Upper lobe of left lung (tissue), 6 donors: ENCODE measurements around the gene WDR48. TPM values are rescaled to one million over a fixed set of nuclear protein-coding genes. Genes with fewer than 3 reads are reported as not detected.

Source experiments
- ATAC-seq, 2 donors: fragments of 200-7000 bp; cut with Tn5 transposase; one replicate each; pipeline ENCODE4 v1.9.1; 2022; ENCODE audit warnings: mild to moderate bottlenecking in 2 of 2, moderate library complexity in 2 of 2; ENCODE audit not compliant: low FRiP score in 2 of 2
- DNase-seq, 2 donors: peaks; one replicate each; pipeline ENCODE4 v3.0.0-alpha.2; 2019 to 2020
- H3K27ac ChIP-seq, 4 donors: fragments of 200-600 bp; sonication (generic); one replicate each; pipeline ENCODE4 v1.5.1; 2016 to 2019
- H3K27me3 ChIP-seq, 4 donors: fragments of 200-600 bp; sonication (generic); one replicate each; pipeline ENCODE4 v1.5.1; 2017 to 2019
- H3K36me3 ChIP-seq, 4 donors: fragments of 200-600 bp; sonication (generic); one replicate each; pipeline ENCODE4 v1.5.1; 2016 to 2019
- H3K4me1 ChIP-seq, 4 donors: fragments of 200-600 bp; sonication (generic); one replicate each; pipeline ENCODE4 v1.5.1; 2018 to 2019
- H3K4me3 ChIP-seq, 4 donors: fragments of 200-600 bp; sonication (generic); one replicate each; pipeline ENCODE4 v1.5.1; 2017 to 2019; ENCODE audit warnings: mild to moderate bottlenecking in 2 of 4, moderate library complexity in 1 of 4
- H3K9me3 ChIP-seq, 4 donors: fragments of 200-600 bp; sonication (generic); one replicate each; pipeline ENCODE4 v1.5.1; 2018 to 2019
- EP300 ChIP-seq, 4 donors: sonication (generic); formaldehyde crosslinking; IDR thresholded peaks; one replicate each; pipeline ENCODE4 v1.5.1; 2017; ENCODE audit warnings: antibody characterized with exemption in 4 of 4, control low read depth in 2 of 4
- POLR2A ChIP-seq, 4 donors: fragments of 450-650 bp; IDR thresholded peaks; one replicate each; pipeline ENCODE4 v1.5.1; 2016 to 2017; ENCODE audit warnings: antibody characterized with exemption in 4 of 4, mild to moderate bottlenecking in 2 of 4
- POLR2AphosphoS5 ChIP-seq, 2 donors: sonication (generic); formaldehyde crosslinking; IDR thresholded peaks; one replicate each; pipeline ENCODE4 v1.5.1; 2017; ENCODE audit warnings: antibody characterized with exemption in 2 of 2
- WGBS, 2 donors: methylation state at CpG; one replicate each; pipeline ENCODE4 v1.1.5; 2017 to 2018; 5-methylcytosine and 5-hydroxymethylcytosine counted together
- total RNA-seq, 6 donors: library from RNA; depleted of rRNA in 4 of 6; stranded (reverse); fragments of >200 nt in 4 of 6; gene quantifications; one replicate each; pipeline versions ENCODE4 v1.1.0 to v1.2.1, GENCODE V29; 2016 to 2021
- TF ChIP-seq, protein P1 (sequence below), 6 experiments: fragments of 450-650 bp in 4 of 6; fragments of 200-600 bp in 2 of 6; sonication (generic) in 2 of 6; IDR thresholded peaks; one replicate each; pipeline ENCODE4 v1.5.1; 2016 to 2019; ENCODE audit warnings: antibody characterized with exemption in 6 of 6
- donor health status: DM: no; HTN: no; CAD: no; lungs with moderate emphysema.
- donor health status: DM: no; HTN: yes; CAD: no; lungs with severe emphysema.

WDR48 gene
- total RNA-seq, 6 donors from 2014 or later: 9.7 to 30.2 (median 25.5) TPM

GRCh38 chr3:39142067-39142466 is 90.3 kb downstream of the WDR48 start:
- DNase-seq: no peak
- peak; percentile 55 to 62 for TF ChIP-seq POLR2AphosphoS5 (IDR thresholded peaks at IDR 0.05)
- no peak for TF ChIP-seq EP300 (IDR thresholded peaks at IDR 0.05)
- TF ChIP-seq, protein P1, sequence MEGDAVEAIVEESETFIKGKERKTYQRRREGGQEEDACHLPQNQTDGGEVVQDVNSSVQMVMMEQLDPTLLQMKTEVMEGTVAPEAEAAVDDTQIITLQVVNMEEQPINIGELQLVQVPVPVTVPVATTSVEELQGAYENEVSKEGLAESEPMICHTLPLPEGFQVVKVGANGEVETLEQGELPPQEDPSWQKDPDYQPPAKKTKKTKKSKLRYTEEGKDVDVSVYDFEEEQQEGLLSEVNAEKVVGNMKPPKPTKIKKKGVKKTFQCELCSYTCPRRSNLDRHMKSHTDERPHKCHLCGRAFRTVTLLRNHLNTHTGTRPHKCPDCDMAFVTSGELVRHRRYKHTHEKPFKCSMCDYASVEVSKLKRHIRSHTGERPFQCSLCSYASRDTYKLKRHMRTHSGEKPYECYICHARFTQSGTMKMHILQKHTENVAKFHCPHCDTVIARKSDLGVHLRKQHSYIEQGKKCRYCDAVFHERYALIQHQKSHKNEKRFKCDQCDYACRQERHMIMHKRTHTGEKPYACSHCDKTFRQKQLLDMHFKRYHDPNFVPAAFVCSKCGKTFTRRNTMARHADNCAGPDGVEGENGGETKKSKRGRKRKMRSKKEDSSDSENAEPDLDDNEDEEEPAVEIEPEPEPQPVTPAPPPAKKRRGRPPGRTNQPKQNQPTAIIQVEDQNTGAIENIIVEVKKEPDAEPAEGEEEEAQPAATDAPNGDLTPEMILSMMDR (IDR thresholded peaks at IDR 0.05): no peak
- TF ChIP-seq POLR2A (IDR thresholded peaks at IDR 0.05): peak in 1 of 4 donors; percentile 11
- H3K4me3 ChIP-seq: peak overlapping the region in 1 of 4 donors; percentile 10

GRCh38 chr3:39143051-39143885 is 91.5 kb downstream of the WDR48 start:
- TF ChIP-seq, protein P1 (IDR thresholded peaks at IDR 0.05): no peak
- no peak for TF ChIP-seq POLR2A (IDR thresholded peaks at IDR 0.05)
- no peak for TF ChIP-seq EP300 (IDR thresholded peaks at IDR 0.05)
- no peak for TF ChIP-seq POLR2AphosphoS5 (IDR thresholded peaks at IDR 0.05)
- Histone ChIP-seq H3K9me3 (no peaks in the 10 kb centered on the region), H3K27me3 (no peaks in the 10 kb centered on the region), H3K4me3 (peak overlapping the region in 1 of 4 donors; percentile 14), H3K27ac (peak overlapping the region; percentile 32 to 82 (median 70)), H3K36me3 (peaks cover 24 to 92% (median 64%) of the 10 kb centered on the region in 4 donors), H3K4me1 (peaks cover 76 to 87% (median 86%) of the 10 kb centered on the region in 4 donors)
- ATAC-seq (no peak), DNase-seq (peak in 1 of 2 donors; percentile 66)
- WGBS, 2 donors: 75 to 83% methylated on average over 9 to 10 of the region's 14 CpGs

More at GRCh38 chr3:39142067-39142466, 90.3 kb downstream of the WDR48 start:
- Histone ChIP-seq H3K36me3 (peaks cover 24 to 97% (median 65%) of the 10 kb centered on the region in 4 donors), H3K9me3 (no peaks in the 10 kb centered on the region), H3K27me3 (no peaks in the 10 kb centered on the region), H3K27ac (peak overlapping the region; percentile 66 to 87 (median 78)), H3K4me1 (peaks cover 65 to 83% (median 80%) of the 10 kb centered on the region in 4 donors)
- peak in 1 of 2 donors; percentile 0 for ATAC-seq
- 47 to 53% methylated on average over 5 of the region's 5 CpGs for WGBS, 2 donors

DNA sequence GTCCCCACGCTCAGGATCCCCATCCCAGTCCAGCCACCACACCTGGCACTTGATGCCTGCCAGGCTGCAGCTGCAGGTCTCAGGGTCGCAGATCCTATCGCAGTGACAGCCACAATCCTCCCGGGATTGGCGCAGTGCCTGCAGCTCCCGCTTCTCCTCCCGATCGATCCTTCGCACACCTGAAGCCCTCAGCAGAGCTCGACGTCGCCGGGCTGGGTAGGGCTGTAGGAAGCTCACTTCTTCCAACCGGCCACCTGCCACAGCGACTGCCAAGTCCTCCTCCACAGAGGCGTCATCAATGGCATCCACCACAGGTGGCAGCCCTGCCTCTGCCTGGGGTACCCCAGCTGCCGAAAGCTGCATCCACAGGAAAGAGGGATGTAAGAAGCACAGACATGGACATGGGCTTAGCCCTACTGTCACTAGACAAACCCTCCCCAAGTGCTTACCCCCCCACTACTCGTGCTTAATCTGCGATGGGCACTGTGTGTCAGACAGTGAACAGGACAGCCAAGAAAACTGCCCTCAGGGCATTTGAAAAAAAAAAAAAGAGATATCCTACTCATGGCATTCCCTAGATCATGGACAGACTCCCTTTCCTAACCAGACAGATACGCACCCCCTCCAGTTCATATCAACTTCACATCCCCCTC is 92.4 kb downstream of the WDR48 start:
- WGBS, 2 donors: 88 to 91% methylated on average over 20 of the region's 20 CpGs
- peak in 1 of 2 donors; percentile 9 for TF ChIP-seq POLR2AphosphoS5 (IDR thresholded peaks at IDR 0.05)
- TF ChIP-seq, protein P1 (IDR thresholded peaks at IDR 0.05): no peak
- H3K36me3 ChIP-seq: peaks cover 24 to 88% (median 64%) of the 10 kb centered on the region in 4 donors
- DNase-seq: peak in 1 of 2 donors; percentile 78
- no peaks in the 10 kb centered on the region for H3K27me3 ChIP-seq
- H3K4me3 ChIP-seq: no peak overlapping the region
- H3K27ac ChIP-seq: peak overlapping the region in 1 of 4 donors; percentile 82
- H3K4me1 ChIP-seq: peaks cover 84 to 95% (median 91%) of the 10 kb centered on the region in 4 donors
- ATAC-seq: no peak
- H3K9me3 ChIP-seq: no peaks in the 10 kb centered on the region

- ATAC-seq (no peak), DNase-seq (peak in 1 of 2 donors; percentile 80)
- no peaks in the 10 kb centered on the region for H3K27me3 ChIP-seq
- peaks cover 24 to 86% (median 63%) of the 10 kb centered on the region in 4 donors for H3K36me3 ChIP-seq
- TF ChIP-seq, protein P1 (IDR thresholded peaks at IDR 0.05): no peak
- TF ChIP-seq POLR2A (IDR thresholded peaks at IDR 0.05): no peak
- no peak for TF ChIP-seq POLR2AphosphoS5 (IDR thresholded peaks at IDR 0.05)
- TF ChIP-seq EP300 (IDR thresholded peaks at IDR 0.05): no peak
- peaks cover 87 to 97% (median 94%) of the 10 kb centered on the region in 4 donors for H3K4me1 ChIP-seq
- no peak overlapping the region for H3K4me3 ChIP-seq
- H3K9me3 ChIP-seq: no peaks in the 10 kb centered on the region
- H3K27ac ChIP-seq: peak overlapping the region in 1 of 4 donors; percentile 100
- 96 to 97% methylated on average over 23 of the region's 23 CpGs for WGBS, 2 donors
These were observed 93.0 kb downstream of the WDR48 start for GRCh38 chr3:39144748-39145380.
